Thyroid gland (tissue), 4 donors: ENCODE data around the gene CHRDL2. TPM values are rescaled to one million over a fixed set of nuclear protein-coding genes. Genes with fewer than 3 reads are reported as not detected.
A peak's percentile ranks its signal among the peaks of the same experiment; 100 is the strongest.

Experiments
- DNase-seq, 2 donors: peaks; one replicate each; pipeline ENCODE4 v3.0.0-alpha.2; 2019
- H3K27ac ChIP-seq, 3 donors: fragments of 200-600 bp; sonication (generic); 1 replicate in 2 of 3; 2 replicates in 1 of 3; pipeline ENCODE4 v1.5.1; 2016 to 2019; ENCODE audit warnings: mild to moderate bottlenecking in 1 of 3, moderate library complexity in 1 of 3
- H3K27me3 ChIP-seq: fragments of 200-600 bp; sonication (generic); one replicate; pipeline ENCODE4 v1.5.1; 2019
- H3K36me3 ChIP-seq, 2 donors: fragments of 200-600 bp; sonication (generic); one replicate each; pipeline ENCODE4 v1.5.1; 2016 to 2019
- H3K4me1 ChIP-seq, 2 donors: fragments of 200-600 bp; sonication (generic); one replicate each; pipeline ENCODE4 v1.5.1; 2017 to 2019
- H3K4me3 ChIP-seq, 3 donors: fragments of 200-600 bp; sonication (generic); replicated peaks in 1 of 3; 1 replicate in 2 of 3; 2 replicates in 1 of 3; pipeline ENCODE4 v1.5.1; 2016; ENCODE audit warnings: mild to moderate bottlenecking in 1 of 3
- H3K9me3 ChIP-seq: fragments of 200-600 bp; sonication (generic); one replicate; pipeline ENCODE4 v1.5.1; 2017
- POLR2A ChIP-seq, 2 donors: fragments of 450-650 bp; IDR thresholded peaks; one replicate each; pipeline ENCODE4 v1.6.1; 2017; ENCODE audit warnings: antibody characterized with exemption in 2 of 2, mild to moderate bottlenecking in 2 of 2, moderate library complexity in 1 of 2
- WGBS, 2 donors: methylation state at CpG; one replicate each; pipeline ENCODE4 v1.1.5; 2017; 5-methylcytosine and 5-hydroxymethylcytosine counted together
- intact Hi-C: fragments of 100-400 bp; cut with DNase I; formaldehyde crosslinking; loops from one replicate; pipeline ENCODE4 v1.15.1; 2023
- total RNA-seq, 4 donors: library from RNA; depleted of rRNA; stranded (reverse); fragments of >200 nt; gene quantifications; one replicate each; pipeline ENCODE4 v1.2.3, GENCODE V29; 2016
- TF ChIP-seq, protein P1 (sequence below), 6 experiments: fragments of 200-600 bp in 3 of 6; fragments of 450-650 bp in 3 of 6; sonication (generic) in 3 of 6; IDR thresholded peaks; one replicate each; pipeline ENCODE4 v1.5.1; 2016 to 2019; ENCODE audit warnings: antibody characterized with exemption in 6 of 6, mild to moderate bottlenecking in 2 of 6, inconsistent platforms in 1 of 6, moderate library complexity in 1 of 6

The CHRDL2 gene
- total RNA-seq, 4 donors from 2014 or later, result not detected

DNA sequence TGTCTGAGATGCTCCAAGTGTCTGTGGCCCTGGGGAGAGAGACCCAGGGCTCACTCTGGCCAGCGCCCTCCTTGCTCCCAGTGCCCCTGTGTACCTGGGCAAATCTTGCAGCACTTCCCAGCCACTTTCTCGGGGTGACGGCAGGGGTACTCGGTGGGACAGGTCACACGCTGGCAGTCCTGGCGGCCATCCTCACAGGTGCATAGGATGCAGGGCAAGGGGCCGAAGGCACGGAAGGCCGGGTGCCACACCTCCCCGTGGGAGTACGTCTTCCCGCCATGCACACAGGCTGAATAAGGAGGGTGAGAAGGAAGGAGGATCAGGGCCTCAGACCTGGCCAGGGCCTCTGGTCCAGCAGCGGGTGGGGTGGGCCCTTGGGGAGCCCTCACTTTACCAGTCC, 28.0 kb downstream of the CHRDL2 start:
- no peak overlapping the region for H3K27ac ChIP-seq
- no peaks in the 10 kb centered on the region for H3K36me3 ChIP-seq
- no peak for DNase-seq
- no peak overlapping the region for H3K4me3 ChIP-seq
- no peak for TF ChIP-seq POLR2A (IDR thresholded peaks at IDR 0.05)
- TF ChIP-seq, protein P1, sequence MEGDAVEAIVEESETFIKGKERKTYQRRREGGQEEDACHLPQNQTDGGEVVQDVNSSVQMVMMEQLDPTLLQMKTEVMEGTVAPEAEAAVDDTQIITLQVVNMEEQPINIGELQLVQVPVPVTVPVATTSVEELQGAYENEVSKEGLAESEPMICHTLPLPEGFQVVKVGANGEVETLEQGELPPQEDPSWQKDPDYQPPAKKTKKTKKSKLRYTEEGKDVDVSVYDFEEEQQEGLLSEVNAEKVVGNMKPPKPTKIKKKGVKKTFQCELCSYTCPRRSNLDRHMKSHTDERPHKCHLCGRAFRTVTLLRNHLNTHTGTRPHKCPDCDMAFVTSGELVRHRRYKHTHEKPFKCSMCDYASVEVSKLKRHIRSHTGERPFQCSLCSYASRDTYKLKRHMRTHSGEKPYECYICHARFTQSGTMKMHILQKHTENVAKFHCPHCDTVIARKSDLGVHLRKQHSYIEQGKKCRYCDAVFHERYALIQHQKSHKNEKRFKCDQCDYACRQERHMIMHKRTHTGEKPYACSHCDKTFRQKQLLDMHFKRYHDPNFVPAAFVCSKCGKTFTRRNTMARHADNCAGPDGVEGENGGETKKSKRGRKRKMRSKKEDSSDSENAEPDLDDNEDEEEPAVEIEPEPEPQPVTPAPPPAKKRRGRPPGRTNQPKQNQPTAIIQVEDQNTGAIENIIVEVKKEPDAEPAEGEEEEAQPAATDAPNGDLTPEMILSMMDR (IDR thresholded peaks at IDR 0.05), result no peak
- 81 to 97% methylated on average over 7 to 13 of the region's 13 CpGs for WGBS, 2 donors
- intact Hi-C loops, result no loop called here
- no peaks in the 10 kb centered on the region for H3K27me3 ChIP-seq
- peaks cover 0 to 5% of the 10 kb centered on the region in 2 donors for H3K4me1 ChIP-seq
- H3K9me3 ChIP-seq, result no peaks in the 10 kb centered on the region

DNA sequence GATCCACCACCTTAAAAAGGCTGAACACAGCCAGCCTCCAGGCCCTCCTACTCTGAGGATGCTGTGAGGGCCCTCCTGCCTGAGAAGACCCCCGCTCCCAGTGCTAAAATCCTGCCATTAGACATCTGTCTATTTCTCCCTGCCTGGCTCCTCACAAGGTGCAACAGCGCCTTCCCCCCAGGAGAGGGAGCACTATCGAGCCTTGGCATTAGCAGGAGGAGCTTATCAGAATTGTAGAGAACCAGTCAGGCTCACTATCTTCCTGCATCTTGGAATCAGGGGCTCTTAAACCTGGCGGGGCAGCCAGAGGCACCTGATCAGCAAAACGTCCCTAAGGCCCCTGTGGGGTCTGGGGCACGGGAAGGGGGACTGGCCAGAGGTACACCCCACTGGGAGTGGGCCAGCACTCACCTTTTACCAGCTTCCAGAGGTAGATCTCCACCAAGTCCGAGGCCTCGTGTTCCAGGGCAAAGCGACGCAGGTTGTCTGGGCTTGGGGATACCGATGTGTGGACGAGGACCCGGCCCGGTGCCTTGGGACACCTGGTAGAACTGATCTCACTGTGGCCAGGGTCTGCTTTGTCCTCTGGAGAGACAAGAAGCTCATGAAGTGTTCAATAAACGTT, 28.7 kb downstream of the CHRDL2 start:
- WGBS, 2 donors, result 54 to 60% methylated on average over 9 to 14 of the region's 15 CpGs
- Histone ChIP-seq H3K27ac (no peak overlapping the region), H3K4me3 (no peak overlapping the region), H3K4me1 (peaks cover 0 to 3% of the 10 kb centered on the region in 2 donors), H3K27me3 (no peaks in the 10 kb centered on the region), H3K9me3 (no peaks in the 10 kb centered on the region), H3K36me3 (no peaks in the 10 kb centered on the region)
- TF ChIP-seq, protein P1 (IDR thresholded peaks at IDR 0.05), result peak; percentile 66 to 97 (median 78)
- TF ChIP-seq POLR2A (IDR thresholded peaks at IDR 0.05), result no peak
- DNase-seq, result peak; percentile 54 to 65
- intact Hi-C loops, result no loop called here

DNA sequence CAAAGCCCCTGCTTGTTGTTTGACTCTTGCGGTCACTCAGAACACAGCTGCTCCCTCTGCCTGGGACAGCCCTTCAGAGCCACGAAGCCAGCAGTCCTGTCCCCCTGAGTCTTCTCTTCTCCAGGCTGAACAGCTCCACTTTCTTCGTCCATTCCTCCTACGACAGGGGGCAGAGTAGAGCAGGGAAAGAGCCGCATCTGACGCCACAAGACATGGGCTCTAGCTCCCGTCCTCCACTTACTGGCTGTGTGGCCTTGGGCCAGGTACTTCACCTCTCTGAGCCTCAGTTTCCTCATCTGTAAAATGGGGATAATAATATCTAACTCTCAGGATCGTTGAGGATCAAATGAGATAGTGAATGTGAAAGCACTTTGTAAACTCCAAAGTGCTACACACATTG, 29.9 kb downstream of the CHRDL2 start:
- no peak for DNase-seq
- Histone ChIP-seq H3K36me3 (no peaks in the 10 kb centered on the region), H3K4me3 (no peak overlapping the region), H3K27ac (no peak overlapping the region), H3K9me3 (no peaks in the 10 kb centered on the region), H3K4me1 (peaks cover 0 to 14% of the 10 kb centered on the region in 2 donors), H3K27me3 (no peaks in the 10 kb centered on the region)
- WGBS, 2 donors, result 63 to 67% methylated on average over 8 of the region's 8 CpGs
- TF ChIP-seq POLR2A (IDR thresholded peaks at IDR 0.05), result no peak
- TF ChIP-seq, protein P1 (IDR thresholded peaks at IDR 0.05), result no peak
- intact Hi-C loops, result no loop called here

DNA sequence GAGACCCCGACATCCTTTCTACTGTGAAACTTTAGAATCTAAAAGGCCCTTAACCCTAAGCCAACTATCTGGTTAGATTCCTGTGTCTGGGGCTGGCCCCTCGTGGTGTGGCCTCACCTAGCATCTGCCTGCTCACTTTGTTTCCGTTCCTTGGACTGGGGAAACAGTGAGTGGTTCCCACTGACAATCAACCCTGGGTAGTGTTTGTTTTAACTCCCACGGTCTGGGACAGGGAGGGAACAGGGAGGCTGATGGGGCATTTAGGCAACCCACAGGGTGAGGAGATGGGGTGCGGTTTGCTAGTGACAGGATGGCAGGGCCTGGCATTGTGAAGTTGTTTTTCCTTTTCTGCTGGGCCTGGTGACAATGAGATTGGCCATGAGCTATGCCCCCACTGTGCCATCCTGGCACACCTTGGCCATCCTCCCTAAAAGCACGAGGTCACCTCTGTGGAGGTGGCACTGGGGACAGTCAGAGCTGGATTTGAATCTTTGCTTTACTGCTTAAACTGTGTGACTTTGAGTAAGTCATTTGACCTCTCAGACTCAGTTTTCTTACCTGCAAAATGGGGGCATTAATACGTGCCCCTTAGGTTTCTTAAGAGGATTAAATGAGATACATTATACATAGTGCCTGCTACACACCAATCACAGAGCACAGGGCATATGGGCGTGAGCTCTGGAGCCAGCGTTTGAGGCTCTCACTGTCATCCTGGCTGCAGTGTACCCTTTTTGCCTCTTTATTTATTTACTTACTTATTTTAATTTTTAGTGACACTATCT, 31.4 kb downstream of the CHRDL2 start:
- no peak overlapping the region for H3K4me3 ChIP-seq
- intact Hi-C loops, result no loop called here
- WGBS, 2 donors, result 80 to 86% methylated on average over 8 to 9 of the region's 9 CpGs
- no peak for DNase-seq
- H3K4me1 ChIP-seq, result peaks cover 0 to 20% of the 10 kb centered on the region in 2 donors
- H3K9me3 ChIP-seq, result no peaks in the 10 kb centered on the region
- TF ChIP-seq POLR2A (IDR thresholded peaks at IDR 0.05), result no peak
- TF ChIP-seq, protein P1 (IDR thresholded peaks at IDR 0.05), result no peak
- no peaks in the 10 kb centered on the region for H3K36me3 ChIP-seq
- no peak overlapping the region for H3K27ac ChIP-seq
- H3K27me3 ChIP-seq, result no peaks in the 10 kb centered on the region

DNA sequence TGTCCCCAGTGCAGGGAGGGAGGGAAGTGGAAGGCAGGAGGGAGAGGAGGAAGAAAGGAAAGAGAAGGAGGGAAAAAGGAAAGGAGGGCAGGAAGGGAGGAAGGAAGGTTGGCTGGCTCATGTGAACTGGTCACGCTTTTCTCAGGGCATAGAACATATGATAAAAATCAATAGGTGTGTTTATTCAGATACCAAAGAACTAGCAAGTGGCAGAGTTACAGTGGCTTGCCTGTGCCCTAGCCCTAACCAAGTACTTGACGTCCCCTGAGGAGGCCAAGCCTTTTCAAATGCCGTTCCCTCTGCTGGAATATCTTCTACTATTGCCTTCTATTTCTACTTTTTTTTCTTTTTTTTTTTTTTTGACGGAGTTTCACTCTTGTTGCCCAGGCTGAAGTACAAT, 33.5 kb downstream of the CHRDL2 start:
- intact Hi-C loops, result no loop called here
- Histone ChIP-seq H3K27ac (peak overlapping the region in 2 of 3 donors; percentile 60 to 70), H3K9me3 (no peaks in the 10 kb centered on the region), H3K4me3 (no peak overlapping the region), H3K36me3 (no peaks in the 10 kb centered on the region), H3K4me1 (peaks cover 0 to 20% of the 10 kb centered on the region in 2 donors), H3K27me3 (no peaks in the 10 kb centered on the region)
- TF ChIP-seq POLR2A (IDR thresholded peaks at IDR 0.05), result no peak
- 72 to 74% methylated on average over 4 of the region's 4 CpGs for WGBS, 2 donors
- no peak for DNase-seq
